ENCODE measurements around the gene RSRC1.
"Not testable (repeated sequence)": the region's sequence is repeated elsewhere in the genome, so short reads cannot be mapped to it uniquely, and the experiment has no call there.

The RSRC1 gene

DNA sequence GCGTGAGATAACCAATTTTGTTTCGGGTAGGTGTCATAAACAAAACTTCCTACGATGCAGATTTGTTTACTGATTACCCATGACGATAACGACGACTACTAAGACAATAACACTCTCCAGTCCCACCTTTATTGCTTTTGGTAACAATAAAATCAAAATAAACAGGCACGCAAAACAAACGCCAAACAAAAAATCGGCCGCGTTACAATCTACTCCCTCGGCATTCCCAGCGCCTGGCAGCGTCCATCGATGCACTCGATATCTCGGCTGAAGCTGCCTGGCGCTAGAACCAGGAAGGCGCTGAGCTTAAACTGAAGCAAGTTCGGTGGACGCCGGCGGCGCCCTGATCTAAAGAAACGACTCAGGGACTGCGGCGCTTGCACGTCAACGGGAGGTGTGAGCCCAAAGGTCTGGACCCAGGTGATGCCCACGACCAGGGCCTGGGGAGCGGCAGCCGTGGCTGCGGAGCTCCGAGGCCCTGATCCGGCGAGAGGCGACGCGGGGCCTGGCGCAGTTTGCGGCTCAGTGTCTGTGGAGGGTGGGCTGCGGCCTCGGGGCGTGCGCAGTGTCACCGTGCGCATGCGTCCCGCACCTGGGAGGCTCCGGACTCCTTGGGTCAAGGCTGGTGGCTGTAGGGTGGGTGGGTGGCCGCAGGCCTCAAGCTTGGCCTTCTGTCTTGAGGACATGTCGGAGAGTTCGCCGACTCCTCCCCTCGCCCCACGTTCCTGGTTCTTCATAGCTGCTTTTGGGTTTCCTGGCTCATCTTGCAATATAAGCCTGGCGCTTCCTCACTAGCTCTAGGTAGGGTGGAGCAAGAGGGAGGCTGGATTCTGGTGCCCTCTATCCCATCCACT lies at the start of gene RSRC1:
Gene RSRC1 (plus strand): TSS at position 286 of the 854 bp plus-strand sequence. CDS start 12,016 bp downstream, outside the sequence.
- no peaks in the 10 kb centered on the region for H4K20me1 ChIP-seq (ENCODE audit: low read depth, low read length)
- TF ChIP-seq, protein P1, sequence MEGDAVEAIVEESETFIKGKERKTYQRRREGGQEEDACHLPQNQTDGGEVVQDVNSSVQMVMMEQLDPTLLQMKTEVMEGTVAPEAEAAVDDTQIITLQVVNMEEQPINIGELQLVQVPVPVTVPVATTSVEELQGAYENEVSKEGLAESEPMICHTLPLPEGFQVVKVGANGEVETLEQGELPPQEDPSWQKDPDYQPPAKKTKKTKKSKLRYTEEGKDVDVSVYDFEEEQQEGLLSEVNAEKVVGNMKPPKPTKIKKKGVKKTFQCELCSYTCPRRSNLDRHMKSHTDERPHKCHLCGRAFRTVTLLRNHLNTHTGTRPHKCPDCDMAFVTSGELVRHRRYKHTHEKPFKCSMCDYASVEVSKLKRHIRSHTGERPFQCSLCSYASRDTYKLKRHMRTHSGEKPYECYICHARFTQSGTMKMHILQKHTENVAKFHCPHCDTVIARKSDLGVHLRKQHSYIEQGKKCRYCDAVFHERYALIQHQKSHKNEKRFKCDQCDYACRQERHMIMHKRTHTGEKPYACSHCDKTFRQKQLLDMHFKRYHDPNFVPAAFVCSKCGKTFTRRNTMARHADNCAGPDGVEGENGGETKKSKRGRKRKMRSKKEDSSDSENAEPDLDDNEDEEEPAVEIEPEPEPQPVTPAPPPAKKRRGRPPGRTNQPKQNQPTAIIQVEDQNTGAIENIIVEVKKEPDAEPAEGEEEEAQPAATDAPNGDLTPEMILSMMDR (IDR thresholded peaks at IDR 0.05; ENCODE audit: insufficient read depth, low read length, poor library complexity, severe bottlenecking) = no peak
- no peak for TF ChIP-seq EZH2phosphoT487 (conservative IDR thresholded peaks at IDR 0.05; ENCODE audit: low read length)
- peak within 1 kb of the TSS; percentile 99 for H3K4me3 ChIP-seq (ENCODE audit: insufficient read depth, low read length, poor library complexity, severe bottlenecking)
- no peaks in the 10 kb centered on the region for H3K9me3 ChIP-seq (ENCODE audit: insufficient read depth, low read length)
- H3K9me2 ChIP-seq (replicated peaks; ENCODE audit: insufficient read depth, low read length) = no peaks in the 10 kb centered on the region
- H3K9ac ChIP-seq (ENCODE audit: low read length) = peak within 1 kb of the TSS; percentile 67
- H2AFZ ChIP-seq (ENCODE audit: low read depth, low read length, severe bottlenecking) = peak within 1 kb of the TSS; percentile 73
- peaks cover 58% of the 10 kb centered on the region for H3K79me2 ChIP-seq (ENCODE audit: insufficient read depth, low read length)
- H3K27ac ChIP-seq (ENCODE audit: low read depth, low read length) = peak within 1 kb of the TSS; percentile 80
- peaks cover 21% of the 10 kb centered on the region; the same call in 1 of the 2 replicates for H3F3A ChIP-seq (ENCODE audit: insufficient read depth)
- no peaks in the 10 kb centered on the region for H3K27me3 ChIP-seq (ENCODE audit: low read length)
- H3K4me2 ChIP-seq (ENCODE audit: low read depth, low read length, poor library complexity, severe bottlenecking) = peak within 1 kb of the TSS; percentile 87
- no peaks in the 10 kb centered on the region; the same call in 1 of the 2 replicates for H3K36me3 ChIP-seq (ENCODE audit: low read length)

- not testable (repeated sequence) for H4K20me1 ChIP-seq (ENCODE audit: low read depth, low read length); H3K27ac ChIP-seq (ENCODE audit: low read depth, low read length); H3K9ac ChIP-seq (ENCODE audit: low read length); H3K36me3 ChIP-seq (ENCODE audit: low read length); H3K9me2 ChIP-seq (replicated peaks; ENCODE audit: insufficient read depth, low read length); H3K27me3 ChIP-seq (ENCODE audit: low read length); H3F3A ChIP-seq (ENCODE audit: insufficient read depth); H2AFZ ChIP-seq (ENCODE audit: low read depth, low read length, severe bottlenecking); H3K4me2 ChIP-seq (ENCODE audit: low read depth, low read length, poor library complexity, severe bottlenecking); H3K79me2 ChIP-seq (ENCODE audit: insufficient read depth, low read length); H3K4me3 ChIP-seq (ENCODE audit: insufficient read depth, low read length, poor library complexity, severe bottlenecking); H3K9me3 ChIP-seq (ENCODE audit: insufficient read depth, low read length)
Observed at GRCh38 chr3:158065574-158065973, 44.3 kb upstream of the RSRC1 start.

DNA sequence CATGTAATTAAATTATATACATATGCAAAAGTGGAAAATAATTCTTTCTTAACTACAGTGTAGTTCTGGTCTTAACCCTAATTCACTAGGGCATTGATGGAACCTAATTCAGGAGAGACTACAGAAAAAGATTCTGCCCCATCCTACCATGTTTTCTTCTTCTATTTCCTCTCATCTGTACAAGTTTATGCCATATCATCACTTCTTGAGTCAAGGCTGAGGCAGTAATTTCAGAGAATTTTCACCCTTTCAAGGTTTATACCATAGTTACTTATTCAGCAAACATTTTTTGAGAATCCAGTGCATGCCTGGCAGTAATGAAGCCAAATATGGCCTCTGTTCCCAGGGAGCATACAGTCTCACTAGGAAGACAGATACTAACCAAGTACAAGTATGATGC lies 37.1 kb upstream of the RSRC1 start:
- Histone ChIP-seq H3K4me3 (ENCODE audit: insufficient read depth, low read length, poor library complexity, severe bottlenecking) (no peak overlapping the region), H4K20me1 (ENCODE audit: low read depth, low read length) (no peaks in the 10 kb centered on the region), H3K36me3 (ENCODE audit: low read length) (no peaks in the 10 kb centered on the region), H3K9ac (ENCODE audit: low read length) (no peak overlapping the region), H3K4me2 (ENCODE audit: low read depth, low read length, poor library complexity, severe bottlenecking) (no peak overlapping the region), H3K27me3 (ENCODE audit: low read length) (no peaks in the 10 kb centered on the region), H3K79me2 (ENCODE audit: insufficient read depth, low read length) (no peaks in the 10 kb centered on the region), H2AFZ (ENCODE audit: low read depth, low read length, severe bottlenecking) (no peak overlapping the region), H3K9me3 (ENCODE audit: insufficient read depth, low read length) (no peaks in the 10 kb centered on the region), H3F3A (ENCODE audit: insufficient read depth) (no peaks in the 10 kb centered on the region), H3K9me2 (replicated peaks; ENCODE audit: insufficient read depth, low read length) (no peaks in the 10 kb centered on the region), H3K27ac (ENCODE audit: low read depth, low read length) (no peak overlapping the region)
- TF ChIP-seq, protein P1 (IDR thresholded peaks at IDR 0.05; ENCODE audit: insufficient read depth, low read length, poor library complexity, severe bottlenecking) = no peak
- TF ChIP-seq EZH2phosphoT487 (conservative IDR thresholded peaks at IDR 0.05; ENCODE audit: low read length) = no peak

DNA sequence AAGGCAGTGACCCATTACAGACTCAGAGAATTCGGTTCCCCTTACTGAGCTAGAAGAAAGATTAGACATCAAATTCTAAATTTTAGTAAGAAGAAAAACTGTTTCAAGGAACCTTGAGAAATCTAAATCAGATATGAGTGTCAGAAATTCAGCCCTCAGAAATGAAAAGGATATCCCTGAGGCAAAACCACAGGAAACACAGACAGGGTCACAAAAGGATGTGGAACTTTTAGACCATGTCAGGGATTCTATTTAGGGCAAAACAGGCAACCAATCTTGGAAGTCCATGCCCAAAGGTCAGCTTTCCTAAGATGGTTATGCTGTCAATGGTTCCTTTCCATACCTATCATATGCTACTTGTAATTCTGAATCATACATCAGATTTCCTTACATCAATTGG lies 35.3 kb upstream of the RSRC1 start:
- no peak overlapping the region for H2AFZ ChIP-seq (ENCODE audit: low read depth, low read length, severe bottlenecking)
- H3K9ac ChIP-seq (ENCODE audit: low read length) = no peak overlapping the region
- no peak overlapping the region for H3K27ac ChIP-seq (ENCODE audit: low read depth, low read length)
- no peaks in the 10 kb centered on the region for H3K27me3 ChIP-seq (ENCODE audit: low read length)
- H3K4me3 ChIP-seq (ENCODE audit: insufficient read depth, low read length, poor library complexity, severe bottlenecking) = no peak overlapping the region
- H4K20me1 ChIP-seq (ENCODE audit: low read depth, low read length) = no peaks in the 10 kb centered on the region
- H3K9me3 ChIP-seq (ENCODE audit: insufficient read depth, low read length) = no peaks in the 10 kb centered on the region
- H3K9me2 ChIP-seq (replicated peaks; ENCODE audit: insufficient read depth, low read length) = no peaks in the 10 kb centered on the region
- H3F3A ChIP-seq (ENCODE audit: insufficient read depth) = no peaks in the 10 kb centered on the region
- H3K4me2 ChIP-seq (ENCODE audit: low read depth, low read length, poor library complexity, severe bottlenecking) = no peak overlapping the region
- no peaks in the 10 kb centered on the region for H3K36me3 ChIP-seq (ENCODE audit: low read length)
- H3K79me2 ChIP-seq (ENCODE audit: insufficient read depth, low read length) = no peaks in the 10 kb centered on the region
- TF ChIP-seq, protein P1 (IDR thresholded peaks at IDR 0.05; ENCODE audit: insufficient read depth, low read length, poor library complexity, severe bottlenecking) = no peak
- TF ChIP-seq EZH2phosphoT487 (conservative IDR thresholded peaks at IDR 0.05; ENCODE audit: low read length) = no peak

Data from SU-DHL-6 (cell line).